Ascending aorta (tissue), 2 donors: Measurements from ENCODE around the gene LENG8. TPM values are rescaled to one million over a fixed set of nuclear protein-coding genes. Genes with fewer than 3 reads are reported as not detected.

Source experiments
- DNase-seq, 2 donors: peaks; one replicate each; pipeline ENCODE4 v3.0.0-alpha.2; 2019; ENCODE audit warnings: low spot score in 2 of 2
- H3K27ac ChIP-seq, 2 donors: fragments of 200-600 bp; sonication (generic); one replicate each; pipeline ENCODE4 v1.5.1; 2016 to 2017; ENCODE audit warnings: mild to moderate bottlenecking in 1 of 2
- H3K27me3 ChIP-seq: fragments of 200-600 bp; sonication (generic); one replicate; pipeline ENCODE4 v1.5.1; 2017
- H3K36me3 ChIP-seq, 2 donors: fragments of 200-600 bp; sonication (generic); one replicate each; pipeline ENCODE4 v1.5.1; 2016
- H3K4me1 ChIP-seq, 2 donors: fragments of 200-600 bp; sonication (generic); one replicate each; pipeline ENCODE4 v1.5.1; 2016 to 2017; ENCODE audit warnings: mild to moderate bottlenecking in 1 of 2
- H3K4me3 ChIP-seq, 2 donors: fragments of 200-600 bp; sonication (generic); one replicate each; pipeline ENCODE4 v1.5.1; 2016 to 2017; ENCODE audit warnings: mild to moderate bottlenecking in 1 of 2
- H3K9me3 ChIP-seq, 2 donors: fragments of 200-600 bp; sonication (generic); one replicate each; pipeline ENCODE4 v1.5.1; 2016
- intact Hi-C: fragments of 100-400 bp; cut with DNase I; formaldehyde crosslinking; loops from one replicate; pipeline ENCODE4 v1.15.1; 2023
- total RNA-seq: library from RNA; depleted of rRNA; stranded (reverse); fragments of >200 nt; gene quantifications from one replicate; pipeline ENCODE4 v1.1.0, GENCODE V29; 2016
- TF ChIP-seq, protein P1 (sequence below), 3 experiments: fragments of 200-600 bp in 2 of 3; fragments of 450-650 bp in 1 of 3; sonication (generic) in 2 of 3; IDR thresholded peaks; one replicate each; pipeline ENCODE4 v1.5.1; 2016 to 2019; ENCODE audit warnings: antibody characterized with exemption in 3 of 3, mild to moderate bottlenecking in 1 of 3, moderate library complexity in 1 of 3

Gene LENG8
- total RNA-seq, 1 donor from 2014 or later = 402 TPM

DNA sequence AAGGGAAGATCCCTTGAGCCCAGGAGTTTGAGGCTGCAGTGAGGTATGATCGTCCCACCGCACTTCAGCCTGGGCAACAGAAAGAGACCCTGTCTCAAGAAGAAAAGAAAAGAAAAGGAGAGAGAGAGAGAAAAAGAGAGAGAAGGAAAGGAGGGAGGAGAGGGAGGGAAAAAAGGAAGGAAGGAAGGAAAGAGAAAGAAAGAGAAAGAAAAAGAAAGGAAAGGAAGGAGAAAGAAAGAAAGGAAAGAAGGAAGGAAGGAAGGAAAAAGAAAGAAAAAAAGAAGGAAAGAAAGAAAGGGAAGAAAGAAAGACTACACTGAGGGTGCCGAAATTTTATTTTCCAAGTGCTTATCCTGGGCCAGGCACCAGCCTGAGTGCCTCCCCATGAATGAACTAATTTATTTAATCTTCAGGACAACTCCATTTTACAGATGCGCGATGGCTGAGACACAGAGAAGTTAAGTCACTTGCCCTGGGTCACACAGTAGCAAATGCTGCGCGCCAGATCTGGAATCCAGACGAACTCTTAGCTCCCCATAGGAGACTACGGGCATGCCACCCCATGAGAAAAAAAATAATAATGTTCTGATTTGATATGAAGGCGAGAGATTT lies 21.4 kb downstream of the LENG8 start:
- H3K36me3 ChIP-seq = peaks cover 0 to 3% of the 10 kb centered on the region in 2 donors
- intact Hi-C loops = loop anchor here (10.0 kb wide), 1 partner anchor 644 kb away; the partner anchor contains the start of gene PPP1R12C
- H3K27me3 ChIP-seq = no peaks in the 10 kb centered on the region
- H3K9me3 ChIP-seq = no peaks in the 10 kb centered on the region
- peak overlapping the region; percentile 54 to 71 for H3K4me3 ChIP-seq
- DNase-seq = peak in 1 of 2 donors; percentile 59
- peak overlapping the region; percentile 81 for H3K27ac ChIP-seq
- TF ChIP-seq, protein P1, sequence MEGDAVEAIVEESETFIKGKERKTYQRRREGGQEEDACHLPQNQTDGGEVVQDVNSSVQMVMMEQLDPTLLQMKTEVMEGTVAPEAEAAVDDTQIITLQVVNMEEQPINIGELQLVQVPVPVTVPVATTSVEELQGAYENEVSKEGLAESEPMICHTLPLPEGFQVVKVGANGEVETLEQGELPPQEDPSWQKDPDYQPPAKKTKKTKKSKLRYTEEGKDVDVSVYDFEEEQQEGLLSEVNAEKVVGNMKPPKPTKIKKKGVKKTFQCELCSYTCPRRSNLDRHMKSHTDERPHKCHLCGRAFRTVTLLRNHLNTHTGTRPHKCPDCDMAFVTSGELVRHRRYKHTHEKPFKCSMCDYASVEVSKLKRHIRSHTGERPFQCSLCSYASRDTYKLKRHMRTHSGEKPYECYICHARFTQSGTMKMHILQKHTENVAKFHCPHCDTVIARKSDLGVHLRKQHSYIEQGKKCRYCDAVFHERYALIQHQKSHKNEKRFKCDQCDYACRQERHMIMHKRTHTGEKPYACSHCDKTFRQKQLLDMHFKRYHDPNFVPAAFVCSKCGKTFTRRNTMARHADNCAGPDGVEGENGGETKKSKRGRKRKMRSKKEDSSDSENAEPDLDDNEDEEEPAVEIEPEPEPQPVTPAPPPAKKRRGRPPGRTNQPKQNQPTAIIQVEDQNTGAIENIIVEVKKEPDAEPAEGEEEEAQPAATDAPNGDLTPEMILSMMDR (IDR thresholded peaks at IDR 0.05) = no peak
- peaks cover 0 to 21% of the 10 kb centered on the region in 2 donors for H3K4me1 ChIP-seq

DNA sequence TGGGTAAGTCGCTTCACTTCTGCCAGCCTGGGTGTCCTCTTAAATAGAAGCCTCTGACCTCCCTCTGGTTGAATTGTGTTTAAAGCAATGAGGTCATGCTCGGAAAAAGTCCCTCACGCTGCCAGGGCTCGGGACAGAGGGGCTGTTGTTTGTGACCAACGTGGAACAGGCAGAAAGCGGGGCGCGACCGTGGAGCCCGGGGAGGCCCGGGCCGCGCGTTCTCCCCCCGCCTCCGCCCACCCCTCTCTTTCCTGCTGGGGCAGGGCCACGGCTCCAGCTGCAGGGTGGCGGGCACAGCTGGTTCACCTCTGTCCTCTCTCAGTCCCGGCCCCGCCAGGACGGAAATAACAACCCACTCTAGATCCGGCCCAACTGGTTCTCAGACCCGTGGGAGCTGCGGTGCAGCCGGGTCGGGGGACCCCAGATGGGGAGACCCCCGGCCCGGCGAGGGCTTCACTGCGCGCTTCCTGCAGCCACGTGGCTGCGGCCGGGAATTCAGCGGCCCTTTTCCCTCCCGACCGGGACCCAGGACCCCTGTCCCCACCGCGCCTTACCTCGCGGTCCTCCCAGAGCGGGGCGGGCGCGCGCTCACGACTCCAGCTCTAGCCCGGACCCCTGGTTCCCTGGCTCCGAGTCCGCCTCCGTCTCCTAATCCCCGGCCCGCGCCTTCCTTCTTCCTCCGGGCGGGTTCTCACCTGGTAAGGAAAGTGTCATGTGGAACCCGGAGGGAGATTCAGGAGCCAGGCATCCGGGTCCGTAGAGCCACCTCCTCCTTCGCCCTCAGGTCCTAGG lies 22.2 kb downstream of the LENG8 start:
- peak in 1 of 2 donors; percentile 72 for DNase-seq
- Histone ChIP-seq H3K9me3 (no peaks in the 10 kb centered on the region), H3K27ac (peak overlapping the region; percentile 81), H3K36me3 (peaks cover 0 to 3% of the 10 kb centered on the region in 2 donors), H3K4me1 (peaks cover 0 to 21% of the 10 kb centered on the region in 2 donors), H3K4me3 (peak overlapping the region; percentile 54 to 71), H3K27me3 (no peaks in the 10 kb centered on the region)
- intact Hi-C loops = loop anchor here (10.0 kb wide), 1 partner anchor 644 kb away; the partner anchor contains the start of gene PPP1R12C
- TF ChIP-seq, protein P1 (IDR thresholded peaks at IDR 0.05) = no peak

DNA sequence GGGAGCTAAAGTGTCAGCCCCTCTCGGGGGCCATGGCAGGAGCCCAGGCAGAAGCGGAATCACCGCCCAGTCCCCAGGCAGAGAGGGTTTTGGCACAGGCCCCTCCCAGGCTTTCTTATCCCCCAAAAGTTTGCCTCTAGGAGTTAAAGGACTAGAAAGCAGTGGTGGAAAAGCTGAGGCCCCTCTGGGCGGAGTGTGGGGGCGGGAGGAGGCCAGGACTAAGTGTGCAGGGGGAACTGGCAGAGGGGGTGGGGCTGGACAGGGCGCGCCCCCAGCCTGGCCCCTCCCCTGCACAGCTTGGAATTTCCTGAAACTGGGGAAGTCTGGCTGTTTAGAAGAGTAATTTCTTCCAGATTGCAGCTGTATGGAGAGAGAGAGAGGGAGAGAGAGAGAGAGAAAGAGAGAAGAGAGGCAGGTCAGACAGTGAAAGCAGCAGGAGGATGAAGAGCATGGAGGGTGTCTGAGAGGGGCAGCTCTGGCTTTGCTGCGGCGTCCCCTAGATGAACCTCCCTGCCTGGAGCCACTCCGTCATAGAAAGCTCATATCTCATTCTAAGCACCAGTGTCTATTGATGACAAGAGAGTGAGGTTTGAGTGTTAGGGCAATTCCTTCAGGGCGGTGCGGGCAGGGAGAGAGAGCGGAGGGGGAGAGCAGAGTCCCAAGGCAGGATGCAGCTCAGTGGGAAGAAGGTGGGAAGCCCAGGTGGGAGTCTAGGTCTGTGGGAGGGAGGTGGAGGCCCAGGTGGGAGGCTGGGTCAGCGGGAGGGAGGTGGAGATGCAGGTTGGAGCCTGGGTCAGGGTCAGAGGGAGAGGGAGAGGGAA lies 24.3 kb downstream of the LENG8 start, which contains the start of gene CDC42EP5:
TSS of gene CDC42EP5 (minus strand) at position 226 of the 821 bp plus-strand sequence. CDS start 7,749 bp downstream, outside the sequence.
- Histone ChIP-seq H3K36me3 (peaks cover 0 to 3% of the 10 kb centered on the region in 2 donors), H3K9me3 (no peaks in the 10 kb centered on the region), H3K27me3 (no peaks in the 10 kb centered on the region), H3K4me1 (peaks cover 0 to 21% of the 10 kb centered on the region in 2 donors), H3K27ac (peak within 1 kb of the TSS; percentile 79 to 81), H3K4me3 (peak within 1 kb of the TSS; percentile 60 to 68)
- TF ChIP-seq, protein P1 (IDR thresholded peaks at IDR 0.05) = no peak
- intact Hi-C loops = loop anchor here (10.0 kb wide), 1 partner anchor 642 kb away; the partner anchor contains the start of gene PPP1R12C
- DNase-seq = peak in 1 of 2 donors; percentile 89

DNA sequence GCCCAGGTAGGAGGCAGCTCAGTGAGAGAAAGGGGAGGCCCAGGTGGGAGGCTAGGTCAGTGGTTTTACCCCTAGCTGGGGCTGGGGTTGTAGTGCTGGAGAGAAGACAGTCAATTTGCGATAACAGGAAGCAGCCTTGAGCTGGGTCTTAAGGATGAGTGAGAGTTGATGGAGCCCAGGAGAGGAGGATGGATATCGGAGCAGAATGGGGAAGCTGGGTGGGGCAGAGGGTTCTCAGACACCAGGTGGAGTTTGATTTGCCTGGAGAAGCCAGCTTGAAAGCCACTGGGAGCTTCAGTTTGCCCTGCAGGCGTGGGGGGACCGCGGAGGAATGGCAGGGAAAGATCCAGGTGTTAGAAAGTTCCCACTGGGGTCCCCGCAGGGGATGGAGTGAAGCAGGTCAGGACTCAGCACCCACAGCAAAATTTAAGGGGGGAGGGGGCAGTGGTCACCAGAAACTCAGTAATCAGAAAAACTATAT lies 24.9 kb downstream of the LENG8 start:
- intact Hi-C loops = loop anchor here (10.0 kb wide), 1 partner anchor 641 kb away; the partner anchor contains the start of gene PPP1R12C
- Histone ChIP-seq H3K27me3 (no peaks in the 10 kb centered on the region), H3K4me3 (peak overlapping the region in 1 of 2 donors; percentile 68), H3K9me3 (no peaks in the 10 kb centered on the region), H3K36me3 (peaks cover 0 to 3% of the 10 kb centered on the region in 2 donors), H3K27ac (peak overlapping the region; percentile 79 to 81), H3K4me1 (peaks cover 0 to 21% of the 10 kb centered on the region in 2 donors)
- TF ChIP-seq, protein P1 (IDR thresholded peaks at IDR 0.05) = no peak
- DNase-seq = no peak

DNA sequence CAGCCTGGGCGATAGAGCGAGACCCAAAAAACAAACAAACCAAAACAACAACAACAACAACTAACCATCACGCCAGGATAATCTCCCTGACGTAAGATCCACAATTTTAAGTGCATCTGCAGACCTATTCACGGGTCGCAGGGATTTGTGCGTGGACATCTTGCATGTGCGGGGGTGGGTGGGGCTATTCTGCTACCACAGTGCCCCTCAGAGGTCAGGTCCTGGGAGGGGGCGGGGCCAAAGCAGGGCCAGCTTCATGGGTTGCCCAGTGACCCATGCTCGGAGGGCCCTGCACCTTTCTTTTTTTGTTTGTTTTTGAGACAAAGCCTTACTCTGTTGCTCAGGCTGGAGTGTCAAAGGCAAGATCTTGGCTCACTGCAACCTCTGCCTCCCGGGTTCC lies 26.7 kb downstream of the LENG8 start:
- Histone ChIP-seq H3K4me1 (peaks cover 0 to 12% of the 10 kb centered on the region in 2 donors), H3K36me3 (no peaks in the 10 kb centered on the region), H3K9me3 (no peaks in the 10 kb centered on the region), H3K27me3 (no peaks in the 10 kb centered on the region), H3K4me3 (no peak overlapping the region), H3K27ac (no peak overlapping the region)
- TF ChIP-seq, protein P1 (IDR thresholded peaks at IDR 0.05) = no peak
- DNase-seq = no peak
- intact Hi-C loops = loop anchor here (10.0 kb wide), 1 partner anchor 639 kb away; the partner anchor contains the start of gene PPP1R12C
